HepG2 (cell line): Measurements from ENCODE around the gene AMDHD1.

Experiments
- CREB1 ChIP-seq, 2 experiments: fragments of 450-650 bp in 1 of 2; IDR thresholded peaks; 2 replicates each; pipeline ENCODE4 v1.6.1; 2016 to 2017; ENCODE audit warnings: control low read depth in 1 of 2, mild to moderate bottlenecking in 1 of 2, missing compliant biosample characterization in 1 of 2, missing genetic modification characterization in 1 of 2
- ETV6 ChIP-seq: sonication (generic); formaldehyde crosslinking; conservative IDR thresholded peaks from 2 replicates; pipeline ENCODE4 v1.4.0; 2020; ENCODE audit warnings: missing genetic modification reagents
- HOXD1 ChIP-seq: sonication (generic); formaldehyde crosslinking; IDR thresholded peaks from 2 replicates; pipeline ENCODE4 v1.5.0; 2020; ENCODE audit warnings: missing genetic modification reagents
- RBAK ChIP-seq: sonication (generic); formaldehyde crosslinking; IDR thresholded peaks from 2 replicates; pipeline ENCODE4 v1.5.1; 2020; ENCODE audit warnings: mild to moderate bottlenecking, missing genetic modification reagents
- ZNF839 ChIP-seq: sonication (generic); formaldehyde crosslinking; IDR thresholded peaks from 2 replicates; pipeline ENCODE4 v1.4.0; 2020; ENCODE audit warnings: missing genetic modification reagents, mild to moderate bottlenecking, borderline replicate concordance
- TF ChIP-seq, protein P1 (sequence below): sonication (generic); formaldehyde crosslinking; IDR thresholded peaks from 2 replicates; pipeline ENCODE4 v1.5.0; 2020; ENCODE audit warnings: mild to moderate bottlenecking, missing genetic modification reagents, borderline replicate concordance
- TF ChIP-seq, protein P2 (sequence below): sonication (generic); formaldehyde crosslinking; IDR thresholded peaks from 2 replicates; pipeline ENCODE4 v1.4.0; 2020; ENCODE audit warnings: low read depth, mild to moderate bottlenecking, missing genetic modification reagents

DNA sequence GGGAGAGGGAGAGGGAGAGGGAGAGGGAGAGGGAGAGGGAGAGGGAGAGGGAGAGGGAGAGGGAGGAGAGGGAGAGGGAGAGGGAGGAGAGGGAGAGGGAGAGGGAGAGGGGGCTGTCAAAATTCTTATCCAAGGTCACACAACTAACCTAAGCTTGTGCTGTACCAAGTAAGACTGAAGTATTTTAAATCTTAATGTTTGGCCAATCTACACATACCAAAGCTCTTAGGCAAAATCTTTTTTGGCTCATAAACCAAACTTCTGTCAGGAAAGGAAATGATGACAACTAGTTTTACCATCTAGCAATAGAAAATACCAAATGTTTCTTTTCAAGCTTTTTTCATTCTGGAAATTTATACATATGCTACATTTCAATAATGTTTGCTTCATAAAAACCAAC is 34.6 kb upstream of the AMDHD1 start:
- TF ChIP-seq HOXD1 (no peak), ZNF839 (CRISPR knock-in tag) (no peak), ETV6 (CRISPR knock-in tag) (no peak), RBAK (no peak), CREB1 (IDR thresholded peaks at IDR 0.05) (no peak), CREB1 (CRISPR knock-in tag; IDR thresholded peaks at IDR 0.05) (no peak)
- TF ChIP-seq, protein P1, sequence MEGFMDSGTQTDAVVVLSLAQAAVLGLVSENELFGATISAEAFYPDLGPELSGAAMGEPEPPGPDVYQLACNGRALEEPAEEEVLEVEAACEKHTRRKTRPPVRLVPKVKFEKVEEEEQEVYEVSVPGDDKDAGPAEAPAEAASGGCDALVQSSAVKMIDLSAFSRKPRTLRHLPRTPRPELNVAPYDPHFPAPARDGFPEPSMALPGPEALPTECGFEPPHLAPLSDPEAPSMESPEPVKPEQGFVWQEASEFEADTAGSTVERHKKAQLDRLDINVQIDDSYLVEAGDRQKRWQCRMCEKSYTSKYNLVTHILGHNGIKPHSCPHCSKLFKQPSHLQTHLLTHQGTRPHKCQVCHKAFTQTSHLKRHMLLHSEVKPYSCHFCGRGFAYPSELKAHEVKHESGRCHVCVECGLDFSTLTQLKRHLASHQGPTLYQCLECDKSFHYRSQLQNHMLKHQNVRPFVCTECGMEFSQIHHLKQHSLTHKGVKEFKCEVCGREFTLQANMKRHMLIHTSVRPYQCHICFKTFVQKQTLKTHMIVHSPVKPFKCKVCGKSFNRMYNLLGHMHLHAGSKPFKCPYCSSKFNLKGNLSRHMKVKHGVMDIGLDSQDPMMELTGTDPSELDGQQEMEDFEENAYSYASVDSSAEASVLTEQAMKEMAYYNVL (CRISPR knock-in tag), result no peak
- TF ChIP-seq, protein P2, sequence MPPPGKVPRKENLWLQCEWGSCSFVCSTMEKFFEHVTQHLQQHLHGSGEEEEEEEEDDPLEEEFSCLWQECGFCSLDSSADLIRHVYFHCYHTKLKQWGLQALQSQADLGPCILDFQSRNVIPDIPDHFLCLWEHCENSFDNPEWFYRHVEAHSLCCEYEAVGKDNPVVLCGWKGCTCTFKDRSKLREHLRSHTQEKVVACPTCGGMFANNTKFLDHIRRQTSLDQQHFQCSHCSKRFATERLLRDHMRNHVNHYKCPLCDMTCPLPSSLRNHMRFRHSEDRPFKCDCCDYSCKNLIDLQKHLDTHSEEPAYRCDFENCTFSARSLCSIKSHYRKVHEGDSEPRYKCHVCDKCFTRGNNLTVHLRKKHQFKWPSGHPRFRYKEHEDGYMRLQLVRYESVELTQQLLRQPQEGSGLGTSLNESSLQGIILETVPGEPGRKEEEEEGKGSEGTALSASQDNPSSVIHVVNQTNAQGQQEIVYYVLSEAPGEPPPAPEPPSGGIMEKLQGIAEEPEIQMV, result no peak
